SJCRH30 (cell line): ENCODE data around the gene SF3A2. TPM values are rescaled to one million over a fixed set of nuclear protein-coding genes. Genes with fewer than 3 reads are reported as not detected.

Source experiments
- DNase-seq, 2 experiments: peaks; one replicate each; pipeline ENCODE4 v3.0.0-alpha.2; 2015 to 2020
- H3K27ac ChIP-seq: fragments of 250-450 bp; sonication (Bioruptor Pico); 2 replicates; pipeline ENCODE4 v1.5.1; 2020; ENCODE audit warnings: mild to moderate bottlenecking, moderate library complexity
- H3K27me3 ChIP-seq: fragments of 250-450 bp; sonication (Bioruptor Pico); 2 replicates; pipeline ENCODE4 v1.5.1; 2020; ENCODE audit warnings: mild to moderate bottlenecking, moderate library complexity
- H3K36me3 ChIP-seq: fragments of 250-450 bp; sonication (Bioruptor Pico); 2 replicates; pipeline ENCODE4 v1.5.1; 2020; ENCODE audit warnings: mild to moderate bottlenecking, moderate library complexity
- H3K4me1 ChIP-seq: fragments of 250-450 bp; sonication (Bioruptor Pico); 2 replicates; pipeline ENCODE4 v1.5.1; 2020; ENCODE audit warnings: mild to moderate bottlenecking, moderate library complexity
- H3K4me3 ChIP-seq: fragments of 250-450 bp; sonication (Bioruptor Pico); 2 replicates; pipeline ENCODE4 v1.5.1; 2020; ENCODE audit warnings: mild to moderate bottlenecking, moderate library complexity
- H3K9me3 ChIP-seq: fragments of 250-450 bp; sonication (Bioruptor Pico); replicated peaks from 2 replicates; pipeline ENCODE4 v1.5.1; 2020; ENCODE audit warnings: mild to moderate bottlenecking, moderate library complexity
- total RNA-seq: library from RNA; depleted of rRNA; stranded (reverse); fragments of >200 nt; shearing (Covaris generic); gene quantifications from 2 replicates; pipeline ENCODE4 v1.2.3, GENCODE V29; 2014

Gene SF3A2
- total RNA-seq, 1 experiment from 2014 or later = 49.1 TPM

DNA sequence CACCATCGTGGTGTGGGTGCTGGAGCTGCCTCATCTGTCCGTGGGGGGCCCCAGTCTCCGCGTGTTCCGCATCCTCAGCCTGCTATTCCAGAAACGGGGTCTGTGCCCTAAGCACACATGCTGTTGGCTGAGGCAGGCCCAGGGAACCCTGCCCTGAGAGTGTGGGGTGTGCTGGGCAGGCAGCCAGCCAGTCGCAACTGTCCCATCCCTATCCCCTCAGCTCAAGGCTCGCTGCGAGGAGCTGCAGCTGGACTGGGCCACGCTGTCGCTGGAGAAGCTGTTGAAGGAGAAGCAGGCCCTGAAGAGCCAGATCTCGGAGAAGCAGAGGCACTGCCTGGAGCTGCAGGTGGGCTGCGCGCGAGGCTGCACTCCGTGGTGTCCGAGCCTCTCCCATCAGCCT, 22.4 kb upstream of the SF3A2 start:
- no peak overlapping the region for H3K4me3 ChIP-seq
- H3K27me3 ChIP-seq = no peaks in the 10 kb centered on the region
- H3K27ac ChIP-seq = peak overlapping the region; percentile 91
- peaks cover 56% of the 10 kb centered on the region for H3K36me3 ChIP-seq
- DNase-seq = peak; percentile 81 to 87
- H3K9me3 ChIP-seq = no peaks in the 10 kb centered on the region
- H3K4me1 ChIP-seq = peaks cover 24% of the 10 kb centered on the region

DNA sequence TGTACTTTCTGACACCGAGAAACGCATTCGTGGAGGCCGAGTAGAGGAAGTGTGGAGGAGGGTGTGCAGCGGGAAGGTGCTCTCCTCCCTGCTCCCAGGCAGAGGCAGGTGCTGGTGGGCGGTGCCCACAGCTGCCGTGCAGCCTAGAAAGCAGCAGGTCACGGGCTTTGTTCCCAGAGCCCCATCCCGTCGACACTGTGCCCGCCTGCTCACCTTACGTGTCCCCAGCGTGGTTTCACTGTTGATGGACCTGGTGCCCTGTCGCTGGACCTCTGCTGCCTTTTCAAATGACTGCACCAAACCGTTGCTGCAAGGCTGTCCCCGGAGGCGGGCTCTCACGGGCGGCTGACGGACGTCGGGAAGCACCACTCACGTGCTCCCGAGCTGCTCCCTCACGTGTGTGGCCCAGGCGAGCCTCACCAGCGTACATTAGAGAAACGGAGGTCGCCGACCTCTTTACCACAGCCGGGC, 21.3 kb upstream of the SF3A2 start:
- Histone ChIP-seq H3K4me1 (peaks cover 24% of the 10 kb centered on the region), H3K9me3 (no peaks in the 10 kb centered on the region), H3K36me3 (peaks cover 55% of the 10 kb centered on the region), H3K4me3 (no peak overlapping the region), H3K27ac (no peak overlapping the region; the same call in 1 of the 2 replicates), H3K27me3 (no peaks in the 10 kb centered on the region)
- no peak for DNase-seq

DNA sequence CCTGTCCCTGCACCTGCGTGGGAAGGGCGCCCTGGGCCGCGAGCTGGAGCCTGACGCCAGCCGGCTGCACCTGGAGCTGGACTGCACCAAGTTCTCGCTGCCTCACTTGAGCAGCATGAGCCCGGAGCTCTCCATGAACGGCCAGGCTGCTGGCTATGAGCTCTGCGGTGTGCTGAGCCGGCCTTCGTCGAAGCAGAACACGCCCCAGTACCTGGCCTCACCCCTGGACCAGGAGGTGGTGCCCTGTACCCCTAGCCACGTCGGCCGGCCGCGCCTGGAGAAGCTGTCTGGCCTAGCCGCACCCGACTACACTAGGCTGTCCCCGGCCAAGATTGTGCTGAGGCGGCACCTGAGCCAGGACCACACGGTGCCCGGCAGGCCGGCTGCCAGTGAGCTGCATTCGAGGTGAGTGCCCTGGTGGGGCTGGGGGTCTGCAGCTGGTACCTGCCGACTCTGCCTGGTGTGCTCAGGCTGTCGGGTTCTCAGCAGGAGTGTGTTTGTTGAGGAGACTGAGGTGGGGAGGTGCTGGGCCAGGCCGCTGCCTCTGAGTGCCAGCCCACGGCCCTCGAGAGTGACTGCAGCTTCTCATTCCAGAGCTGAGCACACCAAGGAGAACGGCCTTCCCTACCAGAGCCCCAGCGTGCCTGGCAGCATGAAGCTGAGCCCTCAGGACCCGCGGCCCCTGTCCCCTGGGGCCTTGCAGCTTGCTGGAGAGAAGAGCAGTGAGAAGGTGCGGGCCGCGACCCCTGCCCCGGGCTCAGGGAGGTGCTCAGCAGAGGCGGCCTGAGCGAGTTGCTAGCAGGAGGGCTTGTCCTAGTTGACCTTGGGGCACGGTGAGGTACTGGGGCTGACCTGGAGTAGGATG, 20.0 kb upstream of the SF3A2 start:
- H3K36me3 ChIP-seq = peaks cover 46% of the 10 kb centered on the region
- no peak for DNase-seq
- H3K9me3 ChIP-seq = no peaks in the 10 kb centered on the region
- no peak overlapping the region for H3K4me3 ChIP-seq
- peaks cover 24% of the 10 kb centered on the region for H3K4me1 ChIP-seq
- H3K27me3 ChIP-seq = no peaks in the 10 kb centered on the region
- no peak overlapping the region for H3K27ac ChIP-seq

DNA sequence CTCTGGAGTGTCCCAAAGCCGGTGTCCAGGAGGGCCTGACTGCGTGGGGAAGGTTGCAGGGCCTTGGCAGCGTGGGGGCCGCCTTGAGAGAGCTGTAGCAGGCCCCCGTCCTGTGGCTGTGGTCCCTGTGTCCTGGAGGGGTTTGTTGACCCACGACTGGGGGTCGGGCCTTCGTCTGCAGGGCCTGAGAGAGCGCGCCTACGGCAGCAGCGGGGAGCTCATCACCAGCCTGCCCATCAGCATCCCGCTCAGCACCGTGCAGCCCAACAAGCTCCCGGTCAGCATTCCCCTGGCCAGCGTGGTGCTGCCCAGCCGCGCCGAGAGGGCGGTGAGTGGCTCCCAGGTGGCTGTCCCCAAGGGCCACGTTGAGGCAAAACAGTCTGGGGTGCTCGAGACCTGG, 19.0 kb upstream of the SF3A2 start:
- Histone ChIP-seq H3K27me3 (no peaks in the 10 kb centered on the region), H3K4me1 (peaks cover 24% of the 10 kb centered on the region), H3K4me3 (no peak overlapping the region), H3K27ac (no peak overlapping the region), H3K9me3 (no peaks in the 10 kb centered on the region), H3K36me3 (peaks cover 41% of the 10 kb centered on the region)
- no peak for DNase-seq

DNA sequence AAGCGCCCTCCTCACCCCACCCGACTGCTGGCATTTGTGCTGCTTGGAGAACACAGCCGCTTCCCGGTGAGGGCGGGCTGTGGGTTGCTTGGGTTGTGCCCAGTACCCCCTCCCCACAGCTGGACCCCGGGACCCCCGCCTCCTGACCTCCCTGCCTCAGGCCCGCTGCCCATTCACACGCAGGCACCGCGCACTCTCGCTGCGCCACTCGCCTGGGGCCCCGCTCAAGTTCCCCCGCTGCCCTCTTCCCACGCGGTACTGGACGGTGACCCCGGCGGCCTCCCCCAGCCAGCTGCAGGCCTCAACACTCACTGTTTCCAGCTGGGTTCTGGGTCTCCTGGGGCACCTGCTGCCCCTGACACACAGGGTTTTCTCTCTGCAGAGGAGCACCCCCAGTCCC, 16.9 kb upstream of the SF3A2 start:
- no peak for DNase-seq
- Histone ChIP-seq H3K9me3 (no peaks in the 10 kb centered on the region), H3K4me1 (peaks cover 6% of the 10 kb centered on the region), H3K27ac (no peak overlapping the region), H3K36me3 (peaks cover 40% of the 10 kb centered on the region), H3K4me3 (no peak overlapping the region), H3K27me3 (no peaks in the 10 kb centered on the region)

DNA sequence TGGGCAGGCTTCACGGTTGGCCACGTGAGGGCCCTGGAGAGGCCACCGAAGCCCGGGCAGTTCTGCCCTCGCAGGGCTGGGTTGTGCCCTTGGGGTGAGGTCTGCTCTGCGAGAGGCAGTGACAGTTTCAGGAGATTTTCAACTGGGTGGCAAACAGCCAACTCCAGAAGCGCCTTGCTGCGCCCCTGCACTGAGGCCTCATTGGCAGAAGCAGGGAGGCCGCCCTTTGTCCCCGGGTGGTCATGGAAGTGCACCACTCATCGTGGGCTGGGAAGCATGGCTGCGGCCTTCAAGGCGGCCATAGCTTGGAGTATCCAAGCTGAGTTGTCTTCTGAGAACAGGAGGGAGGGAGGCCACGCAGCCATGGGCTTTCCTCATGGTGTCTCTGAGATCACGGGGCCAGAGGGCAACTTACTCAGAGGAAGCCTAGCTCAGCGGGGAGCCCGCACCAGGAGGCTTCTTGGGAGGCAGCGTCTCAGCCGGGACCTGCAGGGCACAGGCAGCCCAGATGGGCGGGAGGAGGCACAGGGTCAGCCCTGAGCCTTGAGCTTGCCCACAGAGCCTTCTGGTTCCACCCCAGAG, 15.3 kb upstream of the SF3A2 start:
- Histone ChIP-seq H3K27me3 (no peaks in the 10 kb centered on the region), H3K4me3 (no peak overlapping the region), H3K4me1 (no peaks in the 10 kb centered on the region), H3K36me3 (peaks cover 36% of the 10 kb centered on the region), H3K9me3 (no peaks in the 10 kb centered on the region), H3K27ac (no peak overlapping the region)
- DNase-seq = no peak

DNA sequence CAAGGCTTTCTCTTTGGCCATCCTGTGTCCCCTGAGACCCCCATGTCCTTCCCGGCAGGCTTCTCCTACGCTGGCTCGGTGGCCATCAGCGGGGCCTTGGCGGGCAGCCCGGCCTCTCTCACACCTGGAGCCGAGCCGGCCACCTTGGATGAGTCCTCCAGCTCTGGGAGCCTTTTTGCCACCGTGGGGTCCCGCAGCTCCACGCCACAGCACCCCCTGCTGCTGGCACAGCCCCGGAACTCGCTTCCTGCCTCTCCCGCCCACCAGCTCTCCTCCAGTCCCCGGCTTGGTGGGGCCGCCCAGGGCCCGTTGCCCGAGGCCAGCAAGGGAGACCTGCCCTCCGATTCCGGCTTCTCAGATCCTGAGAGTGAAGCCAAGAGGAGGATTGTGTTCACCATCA, 14.7 kb upstream of the SF3A2 start:
- Histone ChIP-seq H3K4me3 (no peak overlapping the region), H3K36me3 (peaks cover 34% of the 10 kb centered on the region), H3K27me3 (no peaks in the 10 kb centered on the region), H3K4me1 (no peaks in the 10 kb centered on the region), H3K9me3 (no peaks in the 10 kb centered on the region), H3K27ac (no peak overlapping the region)
- no peak for DNase-seq

DNA sequence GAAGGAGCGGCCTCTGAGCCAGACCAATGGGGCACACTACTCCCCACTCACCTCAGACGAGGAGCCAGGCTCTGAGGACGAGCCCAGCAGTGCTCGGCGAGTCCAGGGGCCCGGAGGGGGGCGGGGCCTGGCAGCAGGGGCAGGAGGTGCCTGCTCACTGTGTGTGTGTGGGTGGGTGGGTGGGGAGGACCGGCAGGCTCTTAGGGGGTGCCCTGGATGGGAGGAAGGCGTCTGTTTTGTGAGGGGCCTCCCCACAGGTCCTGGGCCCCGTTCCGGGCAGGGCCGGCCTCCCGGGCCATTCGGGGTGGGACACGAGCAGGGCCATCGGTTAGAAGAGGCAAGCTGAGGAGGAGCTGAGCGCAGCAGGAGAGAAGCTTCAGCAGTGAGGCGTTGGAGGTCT, 13.2 kb upstream of the SF3A2 start:
- Histone ChIP-seq H3K36me3 (peaks cover 32% of the 10 kb centered on the region), H3K4me1 (no peaks in the 10 kb centered on the region), H3K27me3 (no peaks in the 10 kb centered on the region), H3K9me3 (no peaks in the 10 kb centered on the region), H3K27ac (no peak overlapping the region), H3K4me3 (no peak overlapping the region)
- DNase-seq = no peak

DNA sequence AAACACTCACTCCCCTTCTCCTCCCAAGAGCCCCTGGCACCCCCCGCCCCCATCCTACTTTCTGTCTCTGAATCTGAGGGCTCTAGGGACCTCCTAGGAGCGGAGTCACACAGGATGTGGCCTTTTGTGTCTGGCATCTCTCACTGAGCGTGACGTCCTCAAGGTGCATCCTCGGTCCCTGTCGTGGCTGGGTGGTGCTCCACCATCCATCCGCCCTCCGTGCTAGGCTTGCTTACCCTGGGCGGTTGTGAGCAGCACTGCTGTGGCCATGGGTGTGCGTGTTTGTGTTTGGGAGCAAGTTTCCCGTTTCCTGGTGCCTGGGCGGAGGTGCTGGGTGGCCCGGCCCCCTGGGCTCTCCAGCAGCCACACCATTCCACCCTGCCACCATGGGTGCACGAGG, 12.7 kb upstream of the SF3A2 start:
- DNase-seq = no peak
- Histone ChIP-seq H3K27ac (no peak overlapping the region), H3K36me3 (peaks cover 37% of the 10 kb centered on the region)

DNA sequence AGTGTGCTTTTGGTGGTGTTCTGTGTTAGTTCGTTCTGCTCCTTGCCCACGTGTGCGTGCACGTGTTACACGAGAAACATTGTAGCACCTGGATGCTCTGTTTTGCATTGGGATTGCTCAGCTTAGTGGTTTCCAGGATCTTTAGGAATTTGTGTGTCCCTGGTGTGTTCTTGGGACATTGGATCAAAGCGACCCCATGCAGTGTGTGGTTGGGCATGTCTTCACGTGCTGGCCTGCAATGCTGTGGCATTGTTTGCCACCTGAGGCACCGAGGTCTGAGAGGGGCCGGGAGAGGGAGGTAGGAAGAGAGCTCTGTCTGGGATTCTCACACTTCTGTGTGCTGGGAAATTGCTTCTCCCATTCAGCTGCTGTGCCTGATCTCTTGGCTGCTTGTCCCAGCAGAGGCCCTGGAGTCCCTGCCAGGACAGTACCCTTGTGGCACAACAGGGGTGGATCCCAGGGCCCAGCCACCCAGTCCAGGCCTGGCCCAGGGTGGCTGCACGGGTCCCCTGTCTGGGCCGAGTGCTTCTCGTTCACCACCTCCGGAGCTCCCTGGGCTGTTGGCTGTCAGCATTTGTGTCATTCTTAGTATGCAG, 11.8 kb upstream of the SF3A2 start:
- DNase-seq = no peak
- no peak overlapping the region for H3K4me3 ChIP-seq
- no peaks in the 10 kb centered on the region for H3K27me3 ChIP-seq
- no peaks in the 10 kb centered on the region for H3K4me1 ChIP-seq
- no peaks in the 10 kb centered on the region for H3K9me3 ChIP-seq
- no peak overlapping the region for H3K27ac ChIP-seq
- peaks cover 41% of the 10 kb centered on the region for H3K36me3 ChIP-seq

More for the DNA sequence above, 12.7 kb upstream of the SF3A2 start:
- Histone ChIP-seq H3K9me3 (no peaks in the 10 kb centered on the region), H3K4me1 (no peaks in the 10 kb centered on the region), H3K27me3 (no peaks in the 10 kb centered on the region), H3K4me3 (no peak overlapping the region)

DNA sequence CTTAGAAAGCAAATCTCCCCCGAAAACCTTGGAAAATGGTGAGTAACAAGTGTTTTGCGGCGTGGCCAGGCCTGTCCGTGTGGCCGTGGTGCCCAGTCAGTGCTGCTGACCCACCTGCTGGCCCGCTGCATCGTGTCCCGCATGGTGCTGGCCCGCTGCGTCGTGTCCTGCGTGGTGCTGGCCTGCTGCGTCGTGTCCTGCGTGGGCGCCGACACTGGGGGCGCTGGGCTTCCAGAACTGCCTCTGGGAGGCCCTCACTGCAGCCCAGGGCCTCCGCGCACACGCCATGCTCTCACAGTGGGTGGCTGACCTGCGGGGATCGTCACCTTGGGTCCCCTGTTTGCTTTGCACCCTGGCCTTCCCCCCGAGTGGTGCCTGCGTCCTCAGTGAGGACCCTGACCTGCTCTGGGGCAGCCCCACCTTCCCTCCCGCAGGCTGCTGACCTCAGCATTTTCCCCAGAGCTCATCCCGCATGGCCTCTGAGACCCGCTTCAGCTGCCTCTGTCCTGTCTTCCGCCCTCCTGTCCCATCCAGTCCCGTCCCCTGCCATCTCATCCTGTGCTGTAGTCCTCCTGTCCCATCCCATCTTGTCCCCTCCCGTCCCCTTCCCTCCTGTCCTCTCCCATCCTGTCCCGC, 11.1 kb upstream of the SF3A2 start:
- no peak for DNase-seq
- no peak overlapping the region for H3K27ac ChIP-seq
- no peaks in the 10 kb centered on the region for H3K4me1 ChIP-seq
- H3K36me3 ChIP-seq = peaks cover 39% of the 10 kb centered on the region
- H3K4me3 ChIP-seq = no peak overlapping the region
- H3K27me3 ChIP-seq = no peaks in the 10 kb centered on the region
- H3K9me3 ChIP-seq = no peaks in the 10 kb centered on the region

DNA sequence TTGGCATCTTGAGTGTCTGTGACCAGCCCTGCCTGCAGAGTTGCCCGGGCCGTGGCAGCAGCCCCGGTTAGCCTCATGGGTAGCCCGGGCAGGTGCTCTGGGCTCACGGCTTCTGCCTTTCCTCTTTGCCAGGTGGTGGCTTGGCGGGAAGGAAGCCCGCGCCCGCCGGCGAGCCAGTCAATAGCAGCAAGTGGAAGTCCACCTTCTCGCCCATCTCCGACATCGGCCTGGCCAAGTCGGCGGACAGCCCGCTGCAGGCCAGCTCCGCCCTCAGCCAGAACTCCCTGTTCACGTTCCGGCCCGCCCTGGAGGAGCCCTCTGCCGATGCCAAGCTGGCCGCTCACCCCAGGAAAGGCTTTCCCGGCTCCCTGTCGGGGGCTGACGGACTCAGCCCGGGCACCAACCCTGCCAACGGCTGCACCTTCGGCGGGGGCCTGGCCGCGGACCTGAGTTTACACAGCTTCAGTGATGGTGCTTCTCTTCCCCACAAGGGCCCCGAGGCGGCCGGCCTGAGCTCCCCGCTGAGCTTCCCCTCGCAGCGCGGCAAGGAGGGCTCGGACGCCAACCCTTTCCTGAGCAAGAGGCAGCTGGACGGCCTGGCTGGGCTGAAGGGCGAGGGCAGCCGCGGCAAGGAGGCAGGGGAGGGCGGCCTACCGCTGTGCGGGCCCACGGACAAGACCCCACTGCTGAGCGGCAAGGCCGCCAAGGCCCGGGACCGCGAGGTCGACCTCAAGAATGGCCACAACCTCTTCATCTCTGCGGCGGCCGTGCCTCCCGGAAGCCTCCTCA, 10.4 kb upstream of the SF3A2 start:
- no peaks in the 10 kb centered on the region for H3K9me3 ChIP-seq
- no peak for DNase-seq
- no peaks in the 10 kb centered on the region for H3K27me3 ChIP-seq
- no peak overlapping the region for H3K27ac ChIP-seq
- H3K4me3 ChIP-seq = no peak overlapping the region
- H3K4me1 ChIP-seq = no peaks in the 10 kb centered on the region
- H3K36me3 ChIP-seq = peaks cover 38% of the 10 kb centered on the region

DNA sequence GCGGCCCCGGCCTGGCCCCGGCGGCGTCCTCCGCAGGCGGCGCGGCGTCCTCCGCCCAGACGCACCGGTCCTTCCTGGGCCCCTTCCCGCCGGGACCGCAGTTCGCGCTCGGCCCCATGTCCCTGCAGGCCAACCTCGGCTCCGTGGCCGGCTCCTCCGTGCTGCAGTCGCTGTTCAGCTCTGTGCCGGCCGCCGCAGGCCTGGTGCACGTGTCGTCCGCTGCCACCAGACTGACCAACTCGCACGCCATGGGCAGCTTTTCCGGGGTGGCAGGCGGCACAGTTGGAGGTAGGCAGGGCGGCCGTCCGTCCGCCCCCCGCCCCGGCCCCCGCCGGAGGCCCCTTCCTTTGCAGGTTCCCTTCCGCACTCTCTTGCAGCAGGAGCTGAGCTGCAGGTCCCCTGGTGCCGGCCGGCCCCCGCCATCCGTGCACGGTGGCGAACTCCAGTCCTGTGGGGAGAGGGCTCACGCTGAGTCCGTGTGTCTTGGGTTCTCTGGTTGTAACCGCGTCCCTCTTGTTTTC, 9.7 kb upstream of the SF3A2 start:
- H3K4me3 ChIP-seq = no peak overlapping the region
- no peaks in the 10 kb centered on the region for H3K4me1 ChIP-seq
- H3K27ac ChIP-seq = no peak overlapping the region
- peaks cover 36% of the 10 kb centered on the region for H3K36me3 ChIP-seq
- DNase-seq = no peak
- no peaks in the 10 kb centered on the region for H3K27me3 ChIP-seq
- no peaks in the 10 kb centered on the region for H3K9me3 ChIP-seq

DNA sequence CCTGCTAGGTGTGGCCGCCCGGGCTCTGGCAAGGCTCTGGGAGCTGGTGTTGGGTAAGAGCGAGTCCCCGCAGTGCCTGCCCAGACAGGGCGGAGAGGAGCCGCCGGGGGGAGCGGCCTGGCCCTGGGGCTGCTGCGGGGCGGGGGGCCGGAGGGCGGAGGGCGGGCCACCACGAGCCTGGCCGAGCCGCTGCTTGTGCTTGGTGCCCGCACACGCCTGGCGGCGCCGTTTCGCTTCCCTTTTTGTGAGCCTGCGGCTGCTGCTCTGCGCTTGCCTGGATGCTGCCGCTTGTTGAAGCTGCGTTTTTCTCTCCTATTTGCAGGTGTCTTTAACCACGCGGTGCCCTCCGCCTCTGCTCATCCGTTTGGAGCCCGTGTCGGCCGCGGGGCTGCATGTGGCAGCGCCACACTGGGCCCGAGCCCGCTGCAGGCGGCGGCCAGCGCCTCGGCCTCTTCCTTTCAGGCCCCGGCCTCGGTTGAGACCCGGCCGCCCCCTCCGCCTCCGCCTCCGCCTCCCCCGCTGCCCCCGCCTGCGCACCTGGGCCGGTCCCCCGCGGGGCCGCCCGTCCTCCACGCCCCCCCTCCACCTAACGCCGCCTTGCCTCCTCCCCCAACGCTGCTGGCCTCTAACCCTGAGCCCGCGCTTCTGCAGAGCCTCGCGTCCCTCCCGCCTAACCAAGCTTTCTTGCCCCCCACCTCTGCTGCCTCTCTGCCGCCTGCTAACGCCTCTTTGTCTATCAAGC, 9.0 kb upstream of the SF3A2 start:
- no peaks in the 10 kb centered on the region for H3K9me3 ChIP-seq
- no peak overlapping the region for H3K27ac ChIP-seq
- H3K4me1 ChIP-seq = no peaks in the 10 kb centered on the region
- no peaks in the 10 kb centered on the region for H3K27me3 ChIP-seq
- DNase-seq = no peak
- H3K36me3 ChIP-seq = peaks cover 33% of the 10 kb centered on the region
- H3K4me3 ChIP-seq = no peak overlapping the region
